Ramos (cell line): ENCODE measurements around the gene IDH3A.

Experiments used
- in situ Hi-C: fragments of 300-500 bp; cut with MboI; formaldehyde crosslinking; loops from one replicate; pipeline ENCODE4 v1.14.3; 2022; ENCODE audit warnings: low sequenced_read_pairs; ENCODE audit not compliant: unreplicated experiment

The IDH3A gene

GRCh38 chr15:78157203-78157602 lies 8.0 kb downstream of the IDH3A start:
- in situ Hi-C loops = no loop called here

- in situ Hi-C loops = no loop called here
Observed at GRCh38 chr15:78159395-78159794, 10.2 kb downstream of the IDH3A start.

- in situ Hi-C loops = no loop called here
Observed at GRCh38 chr15:78162038-78162437, 12.9 kb downstream of the IDH3A start.

- in situ Hi-C loops = no loop called here
Observed at GRCh38 chr15:78164010-78164409, 14.8 kb downstream of the IDH3A start.

GRCh38 chr15:78167227-78167888 lies 18.2 kb downstream of the IDH3A start:
- in situ Hi-C loops = no loop called here

GRCh38 chr15:78168608-78169007 lies 19.4 kb downstream of the IDH3A start:
- in situ Hi-C loops = no loop called here

- in situ Hi-C loops = no loop called here
Observed at GRCh38 chr15:78170848-78171773, 21.9 kb downstream of the IDH3A start.

- in situ Hi-C loops = no loop called here
Observed at GRCh38 chr15:78171864-78172472, 22.8 kb downstream of the IDH3A start.

- in situ Hi-C loops = no loop called here
Observed at GRCh38 chr15:78174401-78174800, 25.2 kb downstream of the IDH3A start.

- in situ Hi-C loops = no loop called here
Observed at GRCh38 chr15:78175330-78175729, 26.2 kb downstream of the IDH3A start.

GRCh38 chr15:78177447-78177873 lies 28.3 kb downstream of the IDH3A start:
- in situ Hi-C loops = no loop called here

- in situ Hi-C loops = no loop called here
Observed at GRCh38 chr15:78178064-78178463, 28.9 kb downstream of the IDH3A start.

GRCh38 chr15:78179286-78179840 lies 30.2 kb downstream of the IDH3A start:
- in situ Hi-C loops = no loop called here

GRCh38 chr15:78179906-78180305 lies 30.7 kb downstream of the IDH3A start:
- in situ Hi-C loops = no loop called here

- in situ Hi-C loops = no loop called here
Observed at GRCh38 chr15:78182336-78182700, 33.2 kb downstream of the IDH3A start.

- in situ Hi-C loops = no loop called here
Observed at GRCh38 chr15:78182821-78183220, 33.7 kb downstream of the IDH3A start.

- in situ Hi-C loops = loop anchor here (5.0 kb wide), 1 partner anchor 226 kb away; no protein-coding TSS in a partner anchor
Observed at GRCh38 chr15:78192826-78193594, 43.8 kb downstream of the IDH3A start.

GRCh38 chr15:78193731-78194567 lies 44.8 kb downstream of the IDH3A start:
- in situ Hi-C loops = loop anchor here (5.0 kb wide), 1 partner anchor 227 kb away; no protein-coding TSS in a partner anchor

- in situ Hi-C loops = loop anchor here (5.0 kb wide), 1 partner anchor 227 kb away; no protein-coding TSS in a partner anchor
Observed at GRCh38 chr15:78194568-78194925, 45.4 kb downstream of the IDH3A start.
